Body of pancreas (tissue), 4 donors: ENCODE data around the gene ZMYND10.

ENCODE experiments used
- CTCF ChIP-seq, 7 experiments: fragments of 450-650 bp in 4 of 7; fragments of 200-600 bp in 3 of 7; sonication (generic) in 3 of 7; IDR thresholded peaks; one replicate each; pipeline ENCODE4 v1.5.1; 2016 to 2019; ENCODE audit warnings: antibody characterized with exemption in 7 of 7
- POLR2A ChIP-seq, 3 donors: fragments of 450-650 bp; IDR thresholded peaks; one replicate each; pipeline ENCODE4 v1.6.1; 2016; ENCODE audit warnings: antibody characterized with exemption in 3 of 3, mild to moderate bottlenecking in 2 of 3

- no peak for TF ChIP-seq CTCF (IDR thresholded peaks at IDR 0.05)
- no peak for TF ChIP-seq POLR2A (IDR thresholded peaks at IDR 0.05)
These were observed 47.5 kb upstream of the ZMYND10 start for GRCh38 chr3:50393061-50393460.
